H9 (cell line): ENCODE results near the gene GRIK4. TPM values are rescaled to one million over a fixed set of nuclear protein-coding genes. Genes with fewer than 3 reads are reported as not detected.

Experiments used
- DNase-seq: peaks from one replicate; pipeline ENCODE4 v3.0.0-alpha.2; 2017
- H2AFZ ChIP-seq: one replicate; pipeline ENCODE4 v1.6.1; 2013; ENCODE audit warnings: mild to moderate bottlenecking, low read length, control low read depth, moderate library complexity
- H2AK5ac ChIP-seq: 2 replicates; pipeline ENCODE4 v1.6.1; 2013; ENCODE audit warnings: low read length, control low read depth, mixed read lengths; ENCODE audit not compliant: insufficient read length
- H2BK120ac ChIP-seq: one replicate; pipeline ENCODE4 v1.6.1; 2013; ENCODE audit warnings: low read depth, mild to moderate bottlenecking, low read length, control low read depth, inconsistent platforms; ENCODE audit not compliant: poor library complexity, severe bottlenecking
- H2BK12ac ChIP-seq: 2 replicates; pipeline ENCODE4 v1.6.1; 2013; ENCODE audit warnings: low read length, control low read depth, mixed read lengths, low read depth; ENCODE audit not compliant: insufficient read length
- H2BK15ac ChIP-seq: 2 replicates; pipeline ENCODE4 v1.6.1; 2013; ENCODE audit warnings: low read depth, low read length, control low read depth
- H2BK20ac ChIP-seq: one replicate; pipeline ENCODE4 v1.6.1; 2013; ENCODE audit warnings: low read depth, mild to moderate bottlenecking, low read length, control low read depth, inconsistent platforms; ENCODE audit not compliant: poor library complexity, severe bottlenecking
- H2BK5ac ChIP-seq: 2 replicates; pipeline ENCODE4 v1.6.1; 2013; ENCODE audit warnings: low read length, control low read depth, mixed read lengths; ENCODE audit not compliant: insufficient read length
- H3K14ac ChIP-seq: 2 replicates; pipeline ENCODE4 v1.6.1; 2013; ENCODE audit warnings: low read length, control low read depth; ENCODE audit not compliant: insufficient read depth
- H3K18ac ChIP-seq: 2 replicates; pipeline ENCODE4 v1.6.1; 2013; ENCODE audit warnings: low read depth, mild to moderate bottlenecking, mixed read lengths, low read length, control low read depth; ENCODE audit not compliant: insufficient read length
- H3K23ac ChIP-seq: 2 replicates; pipeline ENCODE4 v1.6.1; 2013; ENCODE audit warnings: low read length, control low read depth, mixed read lengths, low read depth; ENCODE audit not compliant: insufficient read length
- H3K23me2 ChIP-seq: 2 replicates; pipeline ENCODE4 v1.6.1; 2013; ENCODE audit warnings: low read depth, mild to moderate bottlenecking, mixed read lengths, low read length, control low read depth; ENCODE audit not compliant: insufficient read length, poor library complexity, severe bottlenecking
- H3K27ac ChIP-seq: 2 replicates; pipeline ENCODE4 v1.5.1; 2013; ENCODE audit warnings: low read length, control low read depth, mixed read lengths, low read depth; ENCODE audit not compliant: insufficient read length
- H3K27me3 ChIP-seq: 2 replicates; pipeline ENCODE4 v1.6.1; 2013; ENCODE audit warnings: low read length, control low read depth, inconsistent platforms; ENCODE audit not compliant: insufficient read depth
- H3K4ac ChIP-seq: 2 replicates; pipeline ENCODE4 v1.6.1; 2013; ENCODE audit warnings: low read depth, mild to moderate bottlenecking, control low read depth, inconsistent platforms, low read length, moderate library complexity
- H3K4me1 ChIP-seq: 2 replicates; pipeline ENCODE4 v1.6.1; 2013; ENCODE audit warnings: low read length, control low read depth, inconsistent platforms; ENCODE audit not compliant: insufficient read depth
- H3K4me2 ChIP-seq: 2 replicates; pipeline ENCODE4 v1.6.1; 2013; ENCODE audit warnings: low read length, control low read depth, mixed read lengths; ENCODE audit not compliant: insufficient read length, insufficient read depth
- H3K56ac ChIP-seq: 2 replicates; pipeline ENCODE4 v1.6.1; 2013; ENCODE audit warnings: low read depth, mild to moderate bottlenecking, mixed read lengths, low read length, control low read depth; ENCODE audit not compliant: insufficient read length
- H3K79me1 ChIP-seq: 2 replicates; pipeline ENCODE4 v1.6.1; 2013; ENCODE audit warnings: low read depth, mild to moderate bottlenecking, moderate library complexity, low read length, control low read depth, inconsistent platforms; ENCODE audit not compliant: insufficient read depth, poor library complexity, severe bottlenecking
- H3K79me2 ChIP-seq: 2 replicates; pipeline ENCODE4 v1.6.1; 2013; ENCODE audit warnings: low read length, control low read depth, inconsistent platforms; ENCODE audit not compliant: insufficient read depth
- H3K9ac ChIP-seq: 2 replicates; pipeline ENCODE4 v1.6.1; 2013; ENCODE audit warnings: low read length, control low read depth, mixed read lengths; ENCODE audit not compliant: insufficient read length; ENCODE audit errors: extremely low read depth
- H3K9me3 ChIP-seq: one replicate; pipeline ENCODE4 v1.6.1; 2013; ENCODE audit warnings: low read depth, low read length, inconsistent platforms; ENCODE audit not compliant: control insufficient read depth
- H3T11ph ChIP-seq: one replicate; pipeline ENCODE4 v1.6.1; 2013; ENCODE audit warnings: mild to moderate bottlenecking, low read length, control low read depth, inconsistent platforms
- H4K20me1 ChIP-seq: one replicate; pipeline ENCODE4 v1.6.1; 2013; ENCODE audit not compliant: control insufficient read depth, insufficient read length, insufficient read depth
- H4K5ac ChIP-seq: 2 replicates; pipeline ENCODE4 v1.6.1; 2013; ENCODE audit warnings: low read depth, mild to moderate bottlenecking, mixed read lengths, low read length, control low read depth; ENCODE audit not compliant: insufficient read length
- H4K8ac ChIP-seq: replicated peaks from 2 replicates; pipeline ENCODE4 v1.6.1; 2013; ENCODE audit warnings: low read length, control low read depth, mixed read lengths, low read depth; ENCODE audit not compliant: insufficient read length
- H4K91ac ChIP-seq: 2 replicates; pipeline ENCODE4 v1.6.1; 2013; ENCODE audit warnings: low read depth, mild to moderate bottlenecking, moderate library complexity, mixed read lengths, low read length, control low read depth; ENCODE audit not compliant: insufficient read length
- H3K27ac Mint-ChIP-seq, 3 experiments: 2 replicates in 2 of 3; 3 replicates in 1 of 3; pipeline ENCODE4 v1.8.0; 2020 to 2021; ENCODE audit warnings: mixed read lengths in 3 of 3, mild to moderate bottlenecking in 1 of 3, moderate library complexity in 1 of 3
- H3K27me3 Mint-ChIP-seq: 2 replicates; pipeline ENCODE4 v1.8.0; 2021; ENCODE audit warnings: low read depth, mild to moderate bottlenecking, moderate library complexity, mixed read lengths
- H3K36me3 Mint-ChIP-seq, 3 experiments: 2 replicates in 2 of 3; 3 replicates in 1 of 3; pipeline ENCODE4 v1.8.0; 2020 to 2021; ENCODE audit warnings: low read depth in 3 of 3, mixed read lengths in 3 of 3; ENCODE audit not compliant: insufficient read depth in 1 of 3
- H3K4me1 Mint-ChIP-seq, 2 experiments: 2 replicates each; pipeline ENCODE4 v1.8.0; 2020; ENCODE audit warnings: mixed read lengths in 2 of 2
- H3K4me3 Mint-ChIP-seq, 2 experiments: 2 replicates in 1 of 2; 3 replicates in 1 of 2; pipeline ENCODE4 v1.8.0; 2020 to 2021; ENCODE audit warnings: mild to moderate bottlenecking in 2 of 2, mixed read lengths in 2 of 2, moderate library complexity in 1 of 2
- H3K9me3 Mint-ChIP-seq, 2 experiments: 2 replicates in 1 of 2; 3 replicates in 1 of 2; pipeline ENCODE4 v1.8.0; 2020; ENCODE audit warnings: mild to moderate bottlenecking in 2 of 2, mixed read lengths in 2 of 2, moderate library complexity in 1 of 2
- WGBS: extraction: QIAGEN DNeasy Blood & Tissue Kit; methylation state at CpG from one replicate; pipeline ENCODE4 v1.1.7; 2013; ENCODE audit warnings: missing lambda C conversion rate, low lambda C conversion rate, mixed read lengths; ENCODE audit not compliant: insufficient read length; ENCODE audit errors: extremely low coverage; 5-methylcytosine and 5-hydroxymethylcytosine counted together
- total RNA-seq: library from RNA; stranded (reverse); gene quantifications from 2 replicates; pipeline ENCODE4 v1.2.1, GENCODE V29; 2021
- TF ChIP-seq, protein P1 (sequence below): fragments of 200-600 bp; sonication (generic); conservative IDR thresholded peaks from 3 replicates; pipeline ENCODE4 v1.8.0; 2021; ENCODE audit warnings: antibody characterized with exemption, mild to moderate bottlenecking

GRIK4 gene
- total RNA-seq, 1 experiment from 2014 or later = 2.3 TPM

- Histone ChIP-seq H3K79me1 (no peaks in the 10 kb centered on the region), H2BK15ac (no peak overlapping the region), H2AK5ac (no peak overlapping the region), H2BK120ac (no peak overlapping the region), H3T11ph (no peak overlapping the region), H3K9ac (no peak overlapping the region), H3K4me1 (peaks cover 7% of the 10 kb centered on the region; the same call in 1 of the 2 replicates), H3K18ac (no peak overlapping the region), H3K27me3 (no peaks in the 10 kb centered on the region; the same call in 1 of the 2 replicates), H2BK5ac (no peak overlapping the region), H3K56ac (no peak overlapping the region), H4K5ac (no peak overlapping the region), H2AFZ (no peak overlapping the region), H3K4me2 (no peak overlapping the region), H3K79me2 (no peaks in the 10 kb centered on the region), H4K91ac (no peak overlapping the region), H3K27ac (no peak overlapping the region), H3K9me3 (no peaks in the 10 kb centered on the region), H3K23me2 (no peaks in the 10 kb centered on the region), H2BK12ac (no peak overlapping the region), H2BK20ac (no peak overlapping the region), H3K4ac (no peak overlapping the region), H4K8ac (no peak overlapping the region), H3K14ac (no peak overlapping the region; the same call in 1 of the 2 replicates), H3K23ac (no peak overlapping the region), H4K20me1 (no peaks in the 10 kb centered on the region)
- no CpG with 5 or more reads among the region's 9 CpGs for WGBS
- DNase-seq = no peak
- H3K4me1 Mint-ChIP-seq = peaks cover 35 to 52% of the 10 kb centered on the region in 2 experiments
- peak overlapping the region in 1 of 2 experiments; percentile 6; a peak in 1 of 5 replicates for H3K4me3 Mint-ChIP-seq
- H3K36me3 Mint-ChIP-seq = no peaks in the 10 kb centered on the region
- TF ChIP-seq, protein P1, sequence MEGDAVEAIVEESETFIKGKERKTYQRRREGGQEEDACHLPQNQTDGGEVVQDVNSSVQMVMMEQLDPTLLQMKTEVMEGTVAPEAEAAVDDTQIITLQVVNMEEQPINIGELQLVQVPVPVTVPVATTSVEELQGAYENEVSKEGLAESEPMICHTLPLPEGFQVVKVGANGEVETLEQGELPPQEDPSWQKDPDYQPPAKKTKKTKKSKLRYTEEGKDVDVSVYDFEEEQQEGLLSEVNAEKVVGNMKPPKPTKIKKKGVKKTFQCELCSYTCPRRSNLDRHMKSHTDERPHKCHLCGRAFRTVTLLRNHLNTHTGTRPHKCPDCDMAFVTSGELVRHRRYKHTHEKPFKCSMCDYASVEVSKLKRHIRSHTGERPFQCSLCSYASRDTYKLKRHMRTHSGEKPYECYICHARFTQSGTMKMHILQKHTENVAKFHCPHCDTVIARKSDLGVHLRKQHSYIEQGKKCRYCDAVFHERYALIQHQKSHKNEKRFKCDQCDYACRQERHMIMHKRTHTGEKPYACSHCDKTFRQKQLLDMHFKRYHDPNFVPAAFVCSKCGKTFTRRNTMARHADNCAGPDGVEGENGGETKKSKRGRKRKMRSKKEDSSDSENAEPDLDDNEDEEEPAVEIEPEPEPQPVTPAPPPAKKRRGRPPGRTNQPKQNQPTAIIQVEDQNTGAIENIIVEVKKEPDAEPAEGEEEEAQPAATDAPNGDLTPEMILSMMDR = no peak
- H3K27ac Mint-ChIP-seq = no peak overlapping the region; a peak in 2 of 7 replicates
- no peaks in the 10 kb centered on the region; a peak in 1 of 5 replicates for H3K9me3 Mint-ChIP-seq
- peaks cover 30% of the 10 kb centered on the region for H3K27me3 Mint-ChIP-seq
These were observed 45.2 kb downstream of the GRIK4 start for GRCh38 chr11:120556797-120557196.
